ENCODE measurements around the gene MEN1.
"Not testable (repeated sequence)": the region's sequence is repeated elsewhere in the genome, so short reads cannot be mapped to it uniquely, and the experiment has no call there.

The MEN1 gene

GRCh38 chr11:64810271-64810890, at the start of gene MEN1:
TSS of gene MEN1 (minus strand) at chr11:64810551. CDS start at chr11:64810109, 442 bp downstream.
- DNase-seq: peak; percentile 65

GRCh38 chr11:64859542-64860414, 49.4 kb upstream of the MEN1 start:
- DNase-seq: peak; percentile 41

- DNase-seq: peak; percentile 58
Measured at GRCh38 chr11:64858467-64859263, 48.3 kb upstream of the MEN1 start.

- DNase-seq: no peak
Measured at GRCh38 chr11:64857485-64857884, 47.1 kb upstream of the MEN1 start.

- peak; percentile 42 for DNase-seq
Measured at GRCh38 chr11:64856382-64857227, 46.3 kb upstream of the MEN1 start.

GRCh38 chr11:64855596-64856304, 45.4 kb upstream of the MEN1 start:
- no peak for DNase-seq

GRCh38 chr11:64854534-64855502, 44.5 kb upstream of the MEN1 start:
- peak; percentile 46 for DNase-seq

GRCh38 chr11:64854157-64854533, 43.8 kb upstream of the MEN1 start:
- no peak for DNase-seq

- DNase-seq: peak; percentile 41
Measured at GRCh38 chr11:64853709-64854108, 43.4 kb upstream of the MEN1 start.

- no peak for DNase-seq
Measured at GRCh38 chr11:64852804-64853509, 42.6 kb upstream of the MEN1 start.

- no peak for DNase-seq
Measured at GRCh38 chr11:64851831-64852351, 41.5 kb upstream of the MEN1 start.

- DNase-seq: no peak
Measured at GRCh38 chr11:64850979-64851567, 40.7 kb upstream of the MEN1 start.

GRCh38 chr11:64849598-64850356, 39.4 kb upstream of the MEN1 start:
- DNase-seq: no peak

GRCh38 chr11:64848826-64849597, 38.7 kb upstream of the MEN1 start:
- no peak for DNase-seq

GRCh38 chr11:64848214-64848825, 38.0 kb upstream of the MEN1 start:
- DNase-seq: no peak

GRCh38 chr11:64846998-64847666, 36.8 kb upstream of the MEN1 start:
- peak; percentile 93 for DNase-seq

- not testable (repeated sequence) for DNase-seq
Measured at GRCh38 chr11:64845776-64846129, 35.4 kb upstream of the MEN1 start.

Measured in activated CD4-positive, alpha-beta T cell treated with anti-CD3 and anti-CD28 coated beads, Interleukin-2, amount 50 U/mL, for 1 hour (primary cell).